NT2/D1 (cell line): ENCODE measurements around the gene PRR14L.

Experiments used
- YY1 ChIP-seq: IDR thresholded peaks from 2 replicates; pipeline ENCODE4 v1.6.1; 2011; ENCODE audit not compliant: insufficient read length, insufficient read depth
- ZNF274 ChIP-seq: IDR thresholded peaks from 2 replicates; pipeline ENCODE4 v1.6.1; 2011; ENCODE audit warnings: mild to moderate bottlenecking, low read depth, low read length

GRCh38 chr22:31734512-31734911 lies 15.4 kb downstream of the PRR14L start:
- TF ChIP-seq YY1 (no peak), ZNF274 (no peak)
